Measurements from ENCODE around the gene GNPNAT1. TPM values are rescaled to one million over a fixed set of nuclear protein-coding genes. Genes with fewer than 3 reads are reported as not detected.

Gene GNPNAT1
- total and polyA plus RNA-seq, 2 donors (not counting 1 experiment from before 2014, with no cell fraction given) = 20.3 to 44.5 TPM

DNA sequence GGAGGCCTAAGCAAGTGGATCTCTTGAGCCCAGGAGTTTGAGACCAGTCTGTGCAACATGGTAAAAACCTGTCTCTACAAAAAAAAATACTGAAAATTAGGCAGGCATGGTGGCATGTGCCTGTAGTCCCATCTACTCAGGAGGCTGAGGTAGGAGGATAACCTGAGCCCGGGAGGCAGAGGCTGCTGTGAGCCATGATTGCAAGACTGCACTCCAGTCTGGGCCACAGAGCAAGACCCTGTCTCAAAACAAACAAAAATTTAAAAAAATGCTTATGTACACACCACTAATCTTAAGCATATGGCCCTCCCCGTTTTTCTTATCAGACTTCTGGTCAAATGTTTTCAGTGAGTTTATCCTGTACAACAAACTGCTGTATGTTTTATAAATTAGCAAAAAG, 1.7 kb upstream of the GNPNAT1 start:
- TF ChIP-seq EZH2 (IDR thresholded peaks at IDR 0.05; ENCODE audit: low read length, missing control alignments) (no peak), CTCF (conservative IDR thresholded peaks at IDR 0.05 in 1 of 2, IDR thresholded peaks at IDR 0.05 in 1 of 2; ENCODE audit: low read depth in 1 of 2, low read length in 2 of 2) (no peak)
- H4K20me1 ChIP-seq (ENCODE audit: control insufficient read depth, extremely low read depth, insufficient read depth, low read length) = no peaks in the 10 kb centered on the region
- no peak overlapping the region for H3K9ac ChIP-seq (ENCODE audit: insufficient read depth, low read length)
- DNase-seq (ENCODE audit: low read depth in 2 of 2) = no peak
- peaks cover 30% of the 10 kb centered on the region for H3K79me2 ChIP-seq (ENCODE audit: control insufficient read depth, insufficient read depth, low read length)
- no peak overlapping the region for H3K27ac ChIP-seq (ENCODE audit: insufficient read depth, low read length)
- no peak overlapping the region for H2AFZ ChIP-seq (ENCODE audit: low read length)
- no peak overlapping the region for H3K4me2 ChIP-seq (ENCODE audit: extremely low read depth, insufficient read depth, low read length)
- peaks cover 7% of the 10 kb centered on the region for H3K4me1 ChIP-seq (ENCODE audit: control insufficient read depth, extremely low read depth, insufficient read depth, low read length)
- no peaks in the 10 kb centered on the region for H3K36me3 ChIP-seq (ENCODE audit: control insufficient read depth, insufficient read depth, low read length)
- H3K9me3 ChIP-seq (ENCODE audit: control insufficient read depth, insufficient read depth, low read depth, low read length) = no peaks in the 10 kb centered on the region
- H3K27me3 ChIP-seq (ENCODE audit: control insufficient read depth, insufficient read depth, low read length) = no peaks in the 10 kb centered on the region
- H3K4me3 ChIP-seq (replicated peaks in 1 of 4; ENCODE audit: control extremely low read depth in 1 of 4, insufficient read depth in 1 of 4, low read depth in 3 of 4, low read length in 4 of 4) = no peak overlapping the region

DNA sequence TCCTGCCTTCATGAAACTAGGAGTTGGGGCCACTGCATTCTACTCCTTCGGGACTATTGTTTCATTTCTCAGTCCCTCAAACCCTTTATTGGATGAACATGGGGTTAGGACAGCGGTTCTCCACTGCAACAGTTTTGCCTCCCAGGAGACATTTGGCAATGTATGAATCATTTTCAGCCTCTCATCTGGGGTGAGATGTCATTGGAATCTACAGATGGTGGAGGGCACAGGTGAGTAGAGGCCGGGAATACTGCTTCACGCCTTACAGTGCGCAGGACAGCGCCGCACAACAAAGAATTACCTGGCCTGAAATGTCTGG, 649 bp upstream of the GNPNAT1 start:
- Histone ChIP-seq H3K4me1 (ENCODE audit: control insufficient read depth, extremely low read depth, insufficient read depth, low read length) (peaks cover 7% of the 10 kb centered on the region), H3K79me2 (ENCODE audit: control insufficient read depth, insufficient read depth, low read length) (peaks cover 38% of the 10 kb centered on the region), H3K9ac (ENCODE audit: insufficient read depth, low read length) (peak overlapping the region; percentile 72), H3K27me3 (ENCODE audit: control insufficient read depth, insufficient read depth, low read length) (no peaks in the 10 kb centered on the region), H3K4me3 (replicated peaks in 1 of 4; ENCODE audit: control extremely low read depth in 1 of 4, insufficient read depth in 1 of 4, low read depth in 3 of 4, low read length in 4 of 4) (peak overlapping the region; percentile 55 to 76 (median 70)), H3K4me2 (ENCODE audit: extremely low read depth, insufficient read depth, low read length) (peak overlapping the region; percentile 86), H3K27ac (ENCODE audit: insufficient read depth, low read length) (peak overlapping the region; percentile 95), H4K20me1 (ENCODE audit: control insufficient read depth, extremely low read depth, insufficient read depth, low read length) (no peaks in the 10 kb centered on the region), H2AFZ (ENCODE audit: low read length) (peak overlapping the region; percentile 94), H3K9me3 (ENCODE audit: control insufficient read depth, insufficient read depth, low read depth, low read length) (no peaks in the 10 kb centered on the region), H3K36me3 (ENCODE audit: control insufficient read depth, insufficient read depth, low read length) (no peaks in the 10 kb centered on the region)
- no peak for DNase-seq (ENCODE audit: low read depth in 2 of 2)
- no peak for TF ChIP-seq EZH2 (IDR thresholded peaks at IDR 0.05; ENCODE audit: low read length, missing control alignments)
- no peak for TF ChIP-seq CTCF (conservative IDR thresholded peaks at IDR 0.05 in 1 of 2, IDR thresholded peaks at IDR 0.05 in 1 of 2; ENCODE audit: low read depth in 1 of 2, low read length in 2 of 2)

DNA sequence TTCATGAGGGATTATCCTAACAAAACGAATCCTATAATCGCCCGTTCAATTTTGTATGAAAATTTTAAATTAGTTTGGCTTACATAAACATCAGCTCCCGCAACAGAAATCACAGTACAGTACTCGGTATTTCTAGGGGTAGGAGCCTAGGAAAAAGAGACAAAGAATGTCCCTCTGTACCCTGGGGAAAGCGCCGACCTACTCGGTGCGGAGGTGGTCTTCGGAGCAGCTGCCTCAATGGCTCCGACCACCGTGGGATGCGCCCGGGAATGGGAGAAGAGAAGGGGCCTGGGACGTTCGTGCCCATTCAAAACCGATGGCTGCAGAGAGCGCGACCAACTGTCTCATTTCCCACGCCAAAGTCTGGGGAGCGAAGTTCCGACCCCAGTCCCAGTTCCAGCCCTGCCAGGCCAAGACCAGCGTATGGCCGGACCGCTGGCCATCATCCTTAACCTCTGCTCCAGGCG, 618 bp downstream of the GNPNAT1 start:
- Histone ChIP-seq H3K27me3 (ENCODE audit: control insufficient read depth, insufficient read depth, low read length) (no peaks in the 10 kb centered on the region), H3K9ac (ENCODE audit: insufficient read depth, low read length) (peak overlapping the region; percentile 82), H3K9me3 (ENCODE audit: control insufficient read depth, insufficient read depth, low read depth, low read length) (no peaks in the 10 kb centered on the region), H3K79me2 (ENCODE audit: control insufficient read depth, insufficient read depth, low read length) (peaks cover 48% of the 10 kb centered on the region), H3K27ac (ENCODE audit: insufficient read depth, low read length) (peak overlapping the region; percentile 95), H2AFZ (ENCODE audit: low read length) (peak overlapping the region; percentile 67), H4K20me1 (ENCODE audit: control insufficient read depth, extremely low read depth, insufficient read depth, low read length) (no peaks in the 10 kb centered on the region), H3K4me1 (ENCODE audit: control insufficient read depth, extremely low read depth, insufficient read depth, low read length) (peaks cover 7% of the 10 kb centered on the region), H3K4me2 (ENCODE audit: extremely low read depth, insufficient read depth, low read length) (peak overlapping the region; percentile 86), H3K4me3 (replicated peaks in 1 of 4; ENCODE audit: control extremely low read depth in 1 of 4, insufficient read depth in 1 of 4, low read depth in 3 of 4, low read length in 4 of 4) (peak overlapping the region; percentile 63 to 81 (median 78)), H3K36me3 (ENCODE audit: control insufficient read depth, insufficient read depth, low read length) (no peaks in the 10 kb centered on the region)
- no peak for DNase-seq (ENCODE audit: low read depth in 2 of 2)
- TF ChIP-seq EZH2 (IDR thresholded peaks at IDR 0.05; ENCODE audit: low read length, missing control alignments) (no peak), CTCF (conservative IDR thresholded peaks at IDR 0.05 in 1 of 2, IDR thresholded peaks at IDR 0.05 in 1 of 2; ENCODE audit: low read depth in 1 of 2, low read length in 2 of 2) (no peak)
